Breast epithelium (tissue), 4 donors: ENCODE data around the gene ARHGEF4. TPM values are rescaled to one million over a fixed set of nuclear protein-coding genes. Genes with fewer than 3 reads are reported as not detected.

Source experiments
- DNase-seq, 2 donors: peaks; one replicate each; pipeline ENCODE4 v3.0.0-alpha.2; 2019; ENCODE audit warnings: low spot score in 2 of 2
- H3K27ac ChIP-seq, 2 donors: fragments of 200-600 bp; sonication (generic) in 1 of 2; one replicate each; pipeline ENCODE4 v1.5.1; 2016 to 2019; ENCODE audit warnings: mild to moderate bottlenecking in 1 of 2
- H3K27me3 ChIP-seq, 2 donors: fragments of 200-600 bp; sonication (generic) in 1 of 2; one replicate each; pipeline versions ENCODE4 v1.5.1 to v1.6.0; 2017 to 2019; ENCODE audit warnings: control low read depth in 1 of 2, mild to moderate bottlenecking in 1 of 2
- H3K36me3 ChIP-seq: fragments of 200-600 bp; one replicate; pipeline ENCODE4 v1.5.1; 2019
- H3K4me1 ChIP-seq, 2 donors: fragments of 200-600 bp; sonication (generic); one replicate each; pipeline ENCODE4 v1.5.1; 2016 to 2019; ENCODE audit warnings: control low read depth in 1 of 2
- H3K4me3 ChIP-seq, 3 donors: fragments of 200-600 bp; sonication (generic); 1 replicate in 2 of 3; 2 replicates in 1 of 3; pipeline ENCODE4 v1.5.1; 2016 to 2019; ENCODE audit warnings: mild to moderate bottlenecking in 3 of 3, moderate library complexity in 2 of 3
- H3K9me3 ChIP-seq, 2 donors: fragments of 200-600 bp; sonication (generic) in 1 of 2; one replicate each; pipeline ENCODE4 v1.5.1; 2016 to 2019; ENCODE audit warnings: control low read depth in 1 of 2
- POLR2A ChIP-seq: fragments of 450-650 bp; IDR thresholded peaks from one replicate; pipeline ENCODE4 v1.6.1; 2016; ENCODE audit warnings: antibody characterized with exemption, mild to moderate bottlenecking, moderate library complexity
- POLR2AphosphoS5 ChIP-seq, 3 donors: sonication (generic); formaldehyde crosslinking; IDR thresholded peaks; one replicate each; pipeline ENCODE4 v1.6.1; 2017; ENCODE audit warnings: antibody characterized with exemption in 3 of 3
- intact Hi-C: fragments of 100-400 bp; cut with DNase I; formaldehyde crosslinking; loops from one replicate; pipeline ENCODE4 v1.15.1; 2023; ENCODE audit warnings: low total_unique reads
- total RNA-seq, 3 donors: library from RNA; depleted of rRNA; stranded (reverse); fragments of >200 nt; gene quantifications; one replicate each; pipeline ENCODE4 v1.1.0, GENCODE V29; 2016
- TF ChIP-seq, protein P1 (sequence below), 3 donors: fragments of 450-650 bp; IDR thresholded peaks; one replicate each; pipeline ENCODE4 v1.5.1; 2016 to 2017; ENCODE audit warnings: antibody characterized with exemption in 3 of 3, mild to moderate bottlenecking in 3 of 3, moderate library complexity in 3 of 3

ARHGEF4 gene
- total RNA-seq, 3 donors from 2014 or later: 7.5 to 10.1 (median 8.0) TPM

DNA sequence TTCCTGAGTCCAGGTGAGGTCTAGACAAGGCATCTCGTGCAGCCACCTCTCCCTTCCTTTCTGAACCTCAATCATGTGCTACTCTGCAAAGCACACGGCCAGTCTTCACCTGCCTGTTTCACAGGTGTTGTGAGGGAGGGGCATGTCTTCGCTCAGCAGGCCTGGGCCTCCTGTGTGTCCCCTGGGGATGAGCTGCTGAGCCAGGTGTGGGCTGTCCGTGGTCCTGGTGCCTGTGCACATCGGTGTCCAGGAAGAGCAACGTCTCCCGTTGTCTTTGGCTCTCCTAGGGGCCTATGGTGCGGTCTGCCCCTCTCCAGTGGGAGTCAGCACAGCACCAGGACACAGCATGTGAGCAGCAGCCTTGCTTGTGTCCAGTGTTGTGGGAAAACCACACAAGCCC lies 16.7 kb downstream of the ARHGEF4 start:
- intact Hi-C loops: no loop called here
- no peak for DNase-seq
- TF ChIP-seq POLR2AphosphoS5 (IDR thresholded peaks at IDR 0.05) (no peak), POLR2A (no peak)
- TF ChIP-seq, protein P1, sequence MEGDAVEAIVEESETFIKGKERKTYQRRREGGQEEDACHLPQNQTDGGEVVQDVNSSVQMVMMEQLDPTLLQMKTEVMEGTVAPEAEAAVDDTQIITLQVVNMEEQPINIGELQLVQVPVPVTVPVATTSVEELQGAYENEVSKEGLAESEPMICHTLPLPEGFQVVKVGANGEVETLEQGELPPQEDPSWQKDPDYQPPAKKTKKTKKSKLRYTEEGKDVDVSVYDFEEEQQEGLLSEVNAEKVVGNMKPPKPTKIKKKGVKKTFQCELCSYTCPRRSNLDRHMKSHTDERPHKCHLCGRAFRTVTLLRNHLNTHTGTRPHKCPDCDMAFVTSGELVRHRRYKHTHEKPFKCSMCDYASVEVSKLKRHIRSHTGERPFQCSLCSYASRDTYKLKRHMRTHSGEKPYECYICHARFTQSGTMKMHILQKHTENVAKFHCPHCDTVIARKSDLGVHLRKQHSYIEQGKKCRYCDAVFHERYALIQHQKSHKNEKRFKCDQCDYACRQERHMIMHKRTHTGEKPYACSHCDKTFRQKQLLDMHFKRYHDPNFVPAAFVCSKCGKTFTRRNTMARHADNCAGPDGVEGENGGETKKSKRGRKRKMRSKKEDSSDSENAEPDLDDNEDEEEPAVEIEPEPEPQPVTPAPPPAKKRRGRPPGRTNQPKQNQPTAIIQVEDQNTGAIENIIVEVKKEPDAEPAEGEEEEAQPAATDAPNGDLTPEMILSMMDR (IDR thresholded peaks at IDR 0.05): no peak

DNA sequence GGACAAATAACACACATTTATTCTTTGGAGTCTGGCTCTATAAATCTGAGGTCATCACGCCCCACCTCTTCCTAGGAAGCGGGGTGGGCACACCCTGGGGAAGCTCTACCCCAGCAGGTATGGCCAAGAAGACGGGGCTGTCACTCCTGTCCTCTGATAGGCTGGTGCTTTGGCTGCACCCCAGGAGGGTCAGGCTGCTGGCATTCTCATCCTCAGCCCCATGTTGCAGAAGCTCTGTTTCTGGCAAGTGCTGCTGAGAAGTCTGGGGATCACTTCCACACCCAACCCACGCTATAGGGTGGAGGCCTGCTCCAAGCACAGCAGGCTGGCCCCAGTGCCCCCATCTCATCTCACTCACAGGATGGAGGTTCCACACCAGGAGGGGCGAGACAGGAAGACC lies 17.6 kb downstream of the ARHGEF4 start:
- H3K4me1 ChIP-seq: no peaks in the 10 kb centered on the region
- H3K27me3 ChIP-seq: no peaks in the 10 kb centered on the region
- no peaks in the 10 kb centered on the region for H3K9me3 ChIP-seq
- no peak overlapping the region for H3K27ac ChIP-seq
- no peaks in the 10 kb centered on the region for H3K36me3 ChIP-seq
- no peak for DNase-seq
- no peak for TF ChIP-seq POLR2A
- no peak for TF ChIP-seq POLR2AphosphoS5 (IDR thresholded peaks at IDR 0.05)
- TF ChIP-seq, protein P1 (IDR thresholded peaks at IDR 0.05): no peak
- H3K4me3 ChIP-seq: no peak overlapping the region
- intact Hi-C loops: no loop called here

More for the DNA sequence above, 16.7 kb downstream of the ARHGEF4 start:
- Histone ChIP-seq H3K27ac (no peak overlapping the region), H3K4me1 (no peaks in the 10 kb centered on the region), H3K27me3 (no peaks in the 10 kb centered on the region), H3K4me3 (no peak overlapping the region), H3K9me3 (no peaks in the 10 kb centered on the region), H3K36me3 (no peaks in the 10 kb centered on the region)

DNA sequence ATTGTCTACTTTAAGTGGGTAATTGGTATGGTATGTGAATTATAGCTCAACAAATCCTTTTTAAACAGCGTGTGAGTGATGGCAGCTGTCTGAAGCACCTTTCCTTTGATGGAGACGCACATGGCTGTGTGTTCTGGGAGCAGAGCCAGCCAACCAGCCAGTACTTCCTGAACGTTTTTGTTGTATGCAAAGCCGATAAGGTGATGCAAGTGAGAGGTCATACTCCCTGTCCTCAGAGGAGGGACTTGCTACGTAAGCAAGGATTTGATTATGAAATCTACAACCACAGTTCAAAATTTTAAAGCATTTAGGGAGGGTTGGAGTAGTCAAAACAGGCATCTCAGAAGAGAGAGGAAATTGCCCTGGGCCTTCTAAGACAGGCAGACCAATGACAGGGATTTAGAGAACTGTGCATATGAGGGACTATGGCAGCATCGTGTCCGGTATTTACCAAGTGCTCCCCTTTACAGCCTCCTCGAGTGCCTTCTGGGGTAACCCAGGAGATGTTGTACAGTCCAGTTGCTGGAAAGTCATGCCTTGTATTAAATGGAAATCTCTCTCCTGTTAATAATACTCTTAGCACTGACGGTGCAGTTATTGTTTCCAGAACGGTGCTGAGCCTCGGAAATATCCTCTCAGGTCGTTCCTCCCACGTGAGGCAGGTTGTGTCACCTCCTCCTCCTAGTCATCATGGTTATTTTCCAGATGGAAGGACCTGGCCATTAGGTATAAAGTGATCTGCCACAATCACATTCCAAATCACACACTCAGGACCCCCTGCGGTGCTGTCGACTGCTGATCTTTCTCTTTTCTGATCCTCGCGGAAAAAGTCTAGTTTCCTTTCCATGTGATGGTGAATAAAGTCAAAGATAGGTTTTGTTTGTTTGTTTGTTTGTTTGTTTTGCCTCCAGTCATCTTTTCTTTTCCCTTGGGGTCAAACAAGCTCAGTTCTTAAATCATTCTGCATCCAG lies 28.4 kb downstream of the ARHGEF4 start:
- TF ChIP-seq POLR2AphosphoS5 (IDR thresholded peaks at IDR 0.05) (no peak), POLR2A (no peak)
- TF ChIP-seq, protein P1 (IDR thresholded peaks at IDR 0.05): no peak
- Histone ChIP-seq H3K4me1 (no peaks in the 10 kb centered on the region), H3K36me3 (no peaks in the 10 kb centered on the region), H3K9me3 (no peaks in the 10 kb centered on the region), H3K27ac (no peak overlapping the region), H3K27me3 (no peaks in the 10 kb centered on the region), H3K4me3 (no peak overlapping the region)
- intact Hi-C loops: no loop called here
- DNase-seq: no peak

GRCh38 chr2:130869441-130870160 lies 32.9 kb downstream of the ARHGEF4 start:
- TF ChIP-seq POLR2A (no peak), POLR2AphosphoS5 (IDR thresholded peaks at IDR 0.05) (no peak)
- TF ChIP-seq, protein P1 (IDR thresholded peaks at IDR 0.05): no peak
- no peaks in the 10 kb centered on the region for H3K36me3 ChIP-seq
- no peak overlapping the region for H3K27ac ChIP-seq
- intact Hi-C loops: loop anchor here (10.0 kb wide), 1 partner anchor 75 kb away; no protein-coding TSS in a partner anchor
- no peak for DNase-seq
- H3K27me3 ChIP-seq: no peaks in the 10 kb centered on the region
- no peaks in the 10 kb centered on the region for H3K9me3 ChIP-seq
- no peak overlapping the region for H3K4me3 ChIP-seq
- H3K4me1 ChIP-seq: no peaks in the 10 kb centered on the region

GRCh38 chr2:130870161-130870485 lies 33.4 kb downstream of the ARHGEF4 start:
- H3K4me1 ChIP-seq: no peaks in the 10 kb centered on the region
- H3K36me3 ChIP-seq: no peaks in the 10 kb centered on the region
- TF ChIP-seq POLR2AphosphoS5 (IDR thresholded peaks at IDR 0.05) (no peak), POLR2A (no peak)
- TF ChIP-seq, protein P1 (IDR thresholded peaks at IDR 0.05): no peak
- intact Hi-C loops: loop anchor here (10.0 kb wide), 1 partner anchor 75 kb away; no protein-coding TSS in a partner anchor
- H3K9me3 ChIP-seq: no peaks in the 10 kb centered on the region
- H3K27ac ChIP-seq: no peak overlapping the region
- H3K27me3 ChIP-seq: no peaks in the 10 kb centered on the region
- no peak overlapping the region for H3K4me3 ChIP-seq
- no peak for DNase-seq
